Neural cell (in vitro differentiated cells): ENCODE measurements around the gene OR6N2. TPM values are rescaled to one million over a fixed set of nuclear protein-coding genes. Genes with fewer than 3 reads are reported as not detected.

Experiments
- H2AFZ ChIP-seq: fragments of 200-600, 300-800 bp; sonication (generic), shearing (Covaris generic); 2 replicates; pipeline ENCODE4 v1.6.0; 2014; ENCODE audit warnings: low read depth, mild to moderate bottlenecking, antibody characterized with exemption, low read length, moderate library complexity
- H3F3A ChIP-seq: fragments of 200-600 bp; shearing (Covaris generic); 2 replicates; pipeline ENCODE4 v1.6.1; 2016; ENCODE audit warnings: mild to moderate bottlenecking, moderate library complexity, mixed read lengths, antibody characterized with exemption, low read length; ENCODE audit not compliant: insufficient read depth, poor library complexity, severe bottlenecking
- H3K27ac ChIP-seq: fragments of 200-600, 300-800 bp; sonication (generic), shearing (Covaris generic); 2 replicates; pipeline ENCODE4 v1.5.1; 2014; ENCODE audit warnings: mild to moderate bottlenecking, low read length, moderate library complexity
- H3K27me3 ChIP-seq: fragments of 300-800, 200-600 bp; sonication (generic), shearing (Covaris generic); 2 replicates; pipeline ENCODE4 v1.6.0; 2014; ENCODE audit warnings: mild to moderate bottlenecking, low read depth, low read length, moderate library complexity; ENCODE audit not compliant: insufficient read depth
- H3K36me3 ChIP-seq: fragments of 300-800, 200-600 bp; sonication (generic), shearing (Covaris generic); 2 replicates; pipeline ENCODE4 v1.5.1; 2014; ENCODE audit warnings: mild to moderate bottlenecking, antibody characterized with exemption, low read length, moderate library complexity; ENCODE audit not compliant: insufficient read depth
- H3K4me2 ChIP-seq: fragments of 300-800, 200-600 bp; sonication (generic), shearing (Covaris generic); 2 replicates; pipeline ENCODE4 v1.6.0; 2014; ENCODE audit warnings: mild to moderate bottlenecking, low read length
- H3K4me3 ChIP-seq: fragments of 300-800, 200-600 bp; sonication (generic), shearing (Covaris generic); 2 replicates; pipeline ENCODE4 v1.5.1; 2014; ENCODE audit warnings: mild to moderate bottlenecking, low read length, moderate library complexity
- H3K79me2 ChIP-seq: fragments of 200-600 bp; shearing (Covaris generic); replicated peaks from 2 replicates; pipeline ENCODE4 v1.6.0; 2014; ENCODE audit warnings: mild to moderate bottlenecking, low read length, moderate library complexity; ENCODE audit not compliant: insufficient read depth
- H3K9ac ChIP-seq: fragments of 300-800, 200-600 bp; sonication (generic), shearing (Covaris generic); 2 replicates; pipeline ENCODE4 v1.6.1; 2016; ENCODE audit warnings: mild to moderate bottlenecking, low read length, mixed read lengths
- H3K9me2 ChIP-seq: fragments of 200-600 bp; shearing (Covaris generic); 2 replicates; pipeline ENCODE4 v1.6.1; 2016; ENCODE audit warnings: mild to moderate bottlenecking, low read length, mixed read lengths; ENCODE audit not compliant: insufficient read depth
- H3K9me3 ChIP-seq: fragments of 200-600, 300-800 bp; sonication (generic), shearing (Covaris generic); 2 replicates; pipeline ENCODE4 v1.6.1; 2016; ENCODE audit warnings: mild to moderate bottlenecking, mixed run types, low read length, moderate library complexity, mixed read lengths
- H4K20me1 ChIP-seq: fragments of 200-600 bp; shearing (Covaris generic); 2 replicates; pipeline ENCODE4 v1.6.1; 2016; ENCODE audit warnings: mild to moderate bottlenecking, mixed run types; ENCODE audit not compliant: insufficient read depth
- CTCF ChIP-seq: fragments of 450-650 bp; IDR thresholded peaks from 2 replicates; pipeline ENCODE4 v1.5.1; 2014; ENCODE audit warnings: antibody characterized with exemption, mild to moderate bottlenecking, moderate library complexity; ENCODE audit not compliant: poor library complexity, severe bottlenecking
- EP300 ChIP-seq: fragments of 450-650 bp; conservative IDR thresholded peaks from 2 replicates; pipeline ENCODE4 v1.6.1; 2014; ENCODE audit warnings: antibody characterized with exemption, mild to moderate bottlenecking, moderate library complexity; ENCODE audit not compliant: poor library complexity, severe bottlenecking
- EZH2 ChIP-seq: fragments of 200-600, 300-800 bp; shearing (Covaris generic), sonication (generic); IDR thresholded peaks from 2 replicates; pipeline ENCODE4 v1.6.1; 2014; ENCODE audit warnings: antibody characterized with exemption, low read length, borderline replicate concordance, mild to moderate bottlenecking; ENCODE audit not compliant: insufficient read depth, poor library complexity, severe bottlenecking
- MXI1 ChIP-seq: fragments of 450-650 bp; conservative IDR thresholded peaks from 2 replicates; pipeline ENCODE4 v1.6.1; 2014; ENCODE audit warnings: antibody characterized with exemption, mild to moderate bottlenecking; ENCODE audit not compliant: poor library complexity, severe bottlenecking
- POLR2AphosphoS5 ChIP-seq: IDR thresholded peaks from 2 replicates; pipeline ENCODE4 v1.6.1; 2012
- RAD21 ChIP-seq: fragments of 450-650 bp; conservative IDR thresholded peaks from 2 replicates; pipeline ENCODE4 v1.6.1; 2014; ENCODE audit warnings: antibody characterized with exemption, mild to moderate bottlenecking, moderate library complexity
- REST ChIP-seq: IDR thresholded peaks from 2 replicates; pipeline ENCODE4 v1.6.1; 2012; ENCODE audit warnings: borderline replicate concordance
- SMC3 ChIP-seq: fragments of 450-650 bp; conservative IDR thresholded peaks from 2 replicates; pipeline ENCODE4 v1.6.1; 2014; ENCODE audit warnings: antibody characterized with exemption, mild to moderate bottlenecking, moderate library complexity; ENCODE audit not compliant: poor library complexity
- TAF1 ChIP-seq: IDR thresholded peaks from 2 replicates; pipeline ENCODE4 v1.6.1; 2012; ENCODE audit warnings: low read depth
- polyA plus RNA-seq: library from polyadenylated mRNA; depleted of rRNA; stranded (reverse); fragments of >200 nt; gene quantifications from 2 replicates; pipeline ENCODE4 v1.2.3, GENCODE V29; 2014

Gene OR6N2
- polyA plus RNA-seq, 1 donor from 2014 or later = not detected

GRCh38 chr1:158798531-158798930 lies 17.5 kb upstream of the OR6N2 start:
- no peaks in the 10 kb centered on the region for H3K79me2 ChIP-seq
- H3F3A ChIP-seq = no peaks in the 10 kb centered on the region
- H3K4me2 ChIP-seq = no peak overlapping the region
- H3K9me2 ChIP-seq = no peaks in the 10 kb centered on the region
- H2AFZ ChIP-seq = no peak overlapping the region
- no peaks in the 10 kb centered on the region for H3K27me3 ChIP-seq
- H3K27ac ChIP-seq = no peak overlapping the region
- no peaks in the 10 kb centered on the region for H4K20me1 ChIP-seq
- H3K4me3 ChIP-seq = no peak overlapping the region
- TF ChIP-seq TAF1 (no peak), EP300 (no peak), CTCF (no peak)
- no peaks in the 10 kb centered on the region for H3K36me3 ChIP-seq
- no peak overlapping the region for H3K9ac ChIP-seq
- no peaks in the 10 kb centered on the region for H3K9me3 ChIP-seq

GRCh38 chr1:158794247-158794646 lies 13.2 kb upstream of the OR6N2 start:
- Histone ChIP-seq H2AFZ (no peak overlapping the region), H3K9ac (no peak overlapping the region), H3F3A (no peaks in the 10 kb centered on the region)

GRCh38 chr1:158793604-158794003 lies 12.6 kb upstream of the OR6N2 start:
- no peaks in the 10 kb centered on the region for H3F3A ChIP-seq
- no peak overlapping the region for H3K27ac ChIP-seq
- no peaks in the 10 kb centered on the region for H3K9me2 ChIP-seq
- H3K9ac ChIP-seq = no peak overlapping the region
- H3K27me3 ChIP-seq = no peaks in the 10 kb centered on the region
- no peaks in the 10 kb centered on the region for H3K36me3 ChIP-seq
- H3K79me2 ChIP-seq = no peaks in the 10 kb centered on the region
- no peak overlapping the region for H3K4me3 ChIP-seq
- no peak overlapping the region for H3K4me2 ChIP-seq
- H2AFZ ChIP-seq = no peak overlapping the region
- no peaks in the 10 kb centered on the region for H4K20me1 ChIP-seq
- no peaks in the 10 kb centered on the region for H3K9me3 ChIP-seq
- TF ChIP-seq REST (no peak), CTCF (no peak), MXI1 (no peak), TAF1 (no peak), RAD21 (no peak), EZH2 (no peak), POLR2AphosphoS5 (no peak), SMC3 (no peak), EP300 (no peak)

More at GRCh38 chr1:158794247-158794646, 13.2 kb upstream of the OR6N2 start:
- H4K20me1 ChIP-seq = no peaks in the 10 kb centered on the region
- no peaks in the 10 kb centered on the region for H3K36me3 ChIP-seq
- no peaks in the 10 kb centered on the region for H3K9me2 ChIP-seq
- no peaks in the 10 kb centered on the region for H3K27me3 ChIP-seq
- no peak for TF ChIP-seq SMC3
- H3K79me2 ChIP-seq = no peaks in the 10 kb centered on the region
- no peaks in the 10 kb centered on the region for H3K9me3 ChIP-seq
- no peak overlapping the region for H3K4me3 ChIP-seq
- H3K4me2 ChIP-seq = no peak overlapping the region
- no peak overlapping the region for H3K27ac ChIP-seq
